Neural cell (in vitro differentiated cells): ENCODE measurements around the gene C1orf74. TPM values are rescaled to one million over a fixed set of nuclear protein-coding genes. Genes with fewer than 3 reads are reported as not detected.

Experiments
- H2AFZ ChIP-seq: fragments of 200-600, 300-800 bp; sonication (generic), shearing (Covaris generic); 2 replicates; pipeline ENCODE4 v1.6.0; 2014; ENCODE audit warnings: low read depth, mild to moderate bottlenecking, antibody characterized with exemption, low read length, moderate library complexity
- H3F3A ChIP-seq: fragments of 200-600 bp; shearing (Covaris generic); 2 replicates; pipeline ENCODE4 v1.6.1; 2016; ENCODE audit warnings: mild to moderate bottlenecking, moderate library complexity, mixed read lengths, antibody characterized with exemption, low read length; ENCODE audit not compliant: insufficient read depth, poor library complexity, severe bottlenecking
- H3K27ac ChIP-seq: fragments of 200-600, 300-800 bp; sonication (generic), shearing (Covaris generic); 2 replicates; pipeline ENCODE4 v1.5.1; 2014; ENCODE audit warnings: mild to moderate bottlenecking, low read length, moderate library complexity
- H3K27me3 ChIP-seq: fragments of 300-800, 200-600 bp; sonication (generic), shearing (Covaris generic); 2 replicates; pipeline ENCODE4 v1.6.0; 2014; ENCODE audit warnings: mild to moderate bottlenecking, low read depth, low read length, moderate library complexity; ENCODE audit not compliant: insufficient read depth
- H3K36me3 ChIP-seq: fragments of 300-800, 200-600 bp; sonication (generic), shearing (Covaris generic); 2 replicates; pipeline ENCODE4 v1.5.1; 2014; ENCODE audit warnings: mild to moderate bottlenecking, antibody characterized with exemption, low read length, moderate library complexity; ENCODE audit not compliant: insufficient read depth
- H3K4me2 ChIP-seq: fragments of 300-800, 200-600 bp; sonication (generic), shearing (Covaris generic); 2 replicates; pipeline ENCODE4 v1.6.0; 2014; ENCODE audit warnings: mild to moderate bottlenecking, low read length
- H3K4me3 ChIP-seq: fragments of 300-800, 200-600 bp; sonication (generic), shearing (Covaris generic); 2 replicates; pipeline ENCODE4 v1.5.1; 2014; ENCODE audit warnings: mild to moderate bottlenecking, low read length, moderate library complexity
- H3K79me2 ChIP-seq: fragments of 200-600 bp; shearing (Covaris generic); replicated peaks from 2 replicates; pipeline ENCODE4 v1.6.0; 2014; ENCODE audit warnings: mild to moderate bottlenecking, low read length, moderate library complexity; ENCODE audit not compliant: insufficient read depth
- H3K9ac ChIP-seq: fragments of 300-800, 200-600 bp; sonication (generic), shearing (Covaris generic); 2 replicates; pipeline ENCODE4 v1.6.1; 2016; ENCODE audit warnings: mild to moderate bottlenecking, low read length, mixed read lengths
- H3K9me2 ChIP-seq: fragments of 200-600 bp; shearing (Covaris generic); 2 replicates; pipeline ENCODE4 v1.6.1; 2016; ENCODE audit warnings: mild to moderate bottlenecking, low read length, mixed read lengths; ENCODE audit not compliant: insufficient read depth
- H3K9me3 ChIP-seq: fragments of 200-600, 300-800 bp; sonication (generic), shearing (Covaris generic); 2 replicates; pipeline ENCODE4 v1.6.1; 2016; ENCODE audit warnings: mild to moderate bottlenecking, mixed run types, low read length, moderate library complexity, mixed read lengths
- H4K20me1 ChIP-seq: fragments of 200-600 bp; shearing (Covaris generic); 2 replicates; pipeline ENCODE4 v1.6.1; 2016; ENCODE audit warnings: mild to moderate bottlenecking, mixed run types; ENCODE audit not compliant: insufficient read depth
- EP300 ChIP-seq: fragments of 450-650 bp; conservative IDR thresholded peaks from 2 replicates; pipeline ENCODE4 v1.6.1; 2014; ENCODE audit warnings: antibody characterized with exemption, mild to moderate bottlenecking, moderate library complexity; ENCODE audit not compliant: poor library complexity, severe bottlenecking
- EZH2 ChIP-seq: fragments of 200-600, 300-800 bp; shearing (Covaris generic), sonication (generic); IDR thresholded peaks from 2 replicates; pipeline ENCODE4 v1.6.1; 2014; ENCODE audit warnings: antibody characterized with exemption, low read length, borderline replicate concordance, mild to moderate bottlenecking; ENCODE audit not compliant: insufficient read depth, poor library complexity, severe bottlenecking
- MXI1 ChIP-seq: fragments of 450-650 bp; conservative IDR thresholded peaks from 2 replicates; pipeline ENCODE4 v1.6.1; 2014; ENCODE audit warnings: antibody characterized with exemption, mild to moderate bottlenecking; ENCODE audit not compliant: poor library complexity, severe bottlenecking
- POLR2AphosphoS5 ChIP-seq: IDR thresholded peaks from 2 replicates; pipeline ENCODE4 v1.6.1; 2012
- RAD21 ChIP-seq: fragments of 450-650 bp; conservative IDR thresholded peaks from 2 replicates; pipeline ENCODE4 v1.6.1; 2014; ENCODE audit warnings: antibody characterized with exemption, mild to moderate bottlenecking, moderate library complexity
- SMC3 ChIP-seq: fragments of 450-650 bp; conservative IDR thresholded peaks from 2 replicates; pipeline ENCODE4 v1.6.1; 2014; ENCODE audit warnings: antibody characterized with exemption, mild to moderate bottlenecking, moderate library complexity; ENCODE audit not compliant: poor library complexity
- TAF1 ChIP-seq: IDR thresholded peaks from 2 replicates; pipeline ENCODE4 v1.6.1; 2012; ENCODE audit warnings: low read depth
- polyA plus RNA-seq: library from polyadenylated mRNA; depleted of rRNA; stranded (reverse); fragments of >200 nt; gene quantifications from 2 replicates; pipeline ENCODE4 v1.2.3, GENCODE V29; 2014
- TF ChIP-seq, protein P1 (sequence below): IDR thresholded peaks from 2 replicates; pipeline ENCODE4 v1.6.1; 2012; ENCODE audit warnings: borderline replicate concordance
- TF ChIP-seq, protein P2 (sequence below): fragments of 450-650 bp; IDR thresholded peaks from 2 replicates; pipeline ENCODE4 v1.5.1; 2014; ENCODE audit warnings: antibody characterized with exemption, mild to moderate bottlenecking, moderate library complexity; ENCODE audit not compliant: poor library complexity, severe bottlenecking

C1orf74 gene
- polyA plus RNA-seq, 1 donor from 2014 or later, result 1.4 TPM

DNA sequence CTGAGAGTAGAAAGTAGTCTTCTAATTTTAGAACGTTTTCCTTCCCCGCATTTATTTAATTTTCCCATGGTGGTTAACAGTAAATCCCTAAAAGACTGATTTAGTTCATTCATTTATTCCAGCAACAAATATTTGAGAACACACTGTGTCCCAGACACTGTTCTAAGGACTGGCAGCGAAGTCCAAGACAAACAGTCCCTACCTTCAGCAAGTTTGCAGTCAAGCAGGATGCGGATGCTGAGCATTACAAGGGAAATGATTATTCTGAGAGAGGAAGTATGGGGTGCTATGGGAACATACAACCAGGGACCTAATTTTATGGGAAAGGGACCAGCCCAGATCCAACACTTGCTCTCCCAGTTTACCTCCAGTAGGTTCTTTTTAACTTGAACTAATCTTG, 1.2 kb upstream of the C1orf74 start:
- Histone ChIP-seq H3K27ac (no peak overlapping the region), H3K27me3 (peaks cover 8% of the 10 kb centered on the region), H3K9ac (no peak overlapping the region), H3K9me3 (no peaks in the 10 kb centered on the region), H3K9me2 (no peaks in the 10 kb centered on the region), H3K36me3 (no peaks in the 10 kb centered on the region), H3K4me2 (no peak overlapping the region), H4K20me1 (no peaks in the 10 kb centered on the region), H3K79me2 (no peaks in the 10 kb centered on the region), H2AFZ (no peak overlapping the region), H3K4me3 (no peak overlapping the region), H3F3A (no peaks in the 10 kb centered on the region)
- TF ChIP-seq, protein P1, sequence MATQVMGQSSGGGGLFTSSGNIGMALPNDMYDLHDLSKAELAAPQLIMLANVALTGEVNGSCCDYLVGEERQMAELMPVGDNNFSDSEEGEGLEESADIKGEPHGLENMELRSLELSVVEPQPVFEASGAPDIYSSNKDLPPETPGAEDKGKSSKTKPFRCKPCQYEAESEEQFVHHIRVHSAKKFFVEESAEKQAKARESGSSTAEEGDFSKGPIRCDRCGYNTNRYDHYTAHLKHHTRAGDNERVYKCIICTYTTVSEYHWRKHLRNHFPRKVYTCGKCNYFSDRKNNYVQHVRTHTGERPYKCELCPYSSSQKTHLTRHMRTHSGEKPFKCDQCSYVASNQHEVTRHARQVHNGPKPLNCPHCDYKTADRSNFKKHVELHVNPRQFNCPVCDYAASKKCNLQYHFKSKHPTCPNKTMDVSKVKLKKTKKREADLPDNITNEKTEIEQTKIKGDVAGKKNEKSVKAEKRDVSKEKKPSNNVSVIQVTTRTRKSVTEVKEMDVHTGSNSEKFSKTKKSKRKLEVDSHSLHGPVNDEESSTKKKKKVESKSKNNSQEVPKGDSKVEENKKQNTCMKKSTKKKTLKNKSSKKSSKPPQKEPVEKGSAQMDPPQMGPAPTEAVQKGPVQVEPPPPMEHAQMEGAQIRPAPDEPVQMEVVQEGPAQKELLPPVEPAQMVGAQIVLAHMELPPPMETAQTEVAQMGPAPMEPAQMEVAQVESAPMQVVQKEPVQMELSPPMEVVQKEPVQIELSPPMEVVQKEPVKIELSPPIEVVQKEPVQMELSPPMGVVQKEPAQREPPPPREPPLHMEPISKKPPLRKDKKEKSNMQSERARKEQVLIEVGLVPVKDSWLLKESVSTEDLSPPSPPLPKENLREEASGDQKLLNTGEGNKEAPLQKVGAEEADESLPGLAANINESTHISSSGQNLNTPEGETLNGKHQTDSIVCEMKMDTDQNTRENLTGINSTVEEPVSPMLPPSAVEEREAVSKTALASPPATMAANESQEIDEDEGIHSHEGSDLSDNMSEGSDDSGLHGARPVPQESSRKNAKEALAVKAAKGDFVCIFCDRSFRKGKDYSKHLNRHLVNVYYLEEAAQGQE, result no peak
- no peak for TF ChIP-seq SMC3
- TF ChIP-seq, protein P2, sequence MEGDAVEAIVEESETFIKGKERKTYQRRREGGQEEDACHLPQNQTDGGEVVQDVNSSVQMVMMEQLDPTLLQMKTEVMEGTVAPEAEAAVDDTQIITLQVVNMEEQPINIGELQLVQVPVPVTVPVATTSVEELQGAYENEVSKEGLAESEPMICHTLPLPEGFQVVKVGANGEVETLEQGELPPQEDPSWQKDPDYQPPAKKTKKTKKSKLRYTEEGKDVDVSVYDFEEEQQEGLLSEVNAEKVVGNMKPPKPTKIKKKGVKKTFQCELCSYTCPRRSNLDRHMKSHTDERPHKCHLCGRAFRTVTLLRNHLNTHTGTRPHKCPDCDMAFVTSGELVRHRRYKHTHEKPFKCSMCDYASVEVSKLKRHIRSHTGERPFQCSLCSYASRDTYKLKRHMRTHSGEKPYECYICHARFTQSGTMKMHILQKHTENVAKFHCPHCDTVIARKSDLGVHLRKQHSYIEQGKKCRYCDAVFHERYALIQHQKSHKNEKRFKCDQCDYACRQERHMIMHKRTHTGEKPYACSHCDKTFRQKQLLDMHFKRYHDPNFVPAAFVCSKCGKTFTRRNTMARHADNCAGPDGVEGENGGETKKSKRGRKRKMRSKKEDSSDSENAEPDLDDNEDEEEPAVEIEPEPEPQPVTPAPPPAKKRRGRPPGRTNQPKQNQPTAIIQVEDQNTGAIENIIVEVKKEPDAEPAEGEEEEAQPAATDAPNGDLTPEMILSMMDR, result no peak
- TF ChIP-seq EP300, result no peak
- TF ChIP-seq RAD21, result no peak
- TF ChIP-seq TAF1, result no peak

DNA sequence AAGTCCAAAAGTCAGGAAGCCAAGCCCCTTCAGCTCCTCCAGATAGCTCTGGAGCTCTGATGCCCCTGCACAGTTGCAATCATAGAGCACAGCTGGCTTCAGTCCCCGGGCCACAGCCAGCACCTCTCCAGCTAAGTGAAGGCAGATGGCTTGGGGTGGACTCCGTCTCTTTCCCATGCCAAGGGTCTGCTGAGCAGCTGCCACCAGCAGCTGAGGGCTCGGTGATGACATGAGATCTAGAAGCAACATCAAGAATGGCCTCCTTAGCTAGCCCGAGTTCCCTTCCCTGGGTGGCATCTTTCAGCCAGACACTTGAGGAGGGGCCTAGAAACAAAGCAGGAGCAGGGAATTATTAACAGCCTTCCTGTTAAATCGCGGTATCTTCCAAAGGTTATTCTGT, 973 bp downstream of the C1orf74 start:
- H3K27ac ChIP-seq, result no peak overlapping the region
- H3K9me2 ChIP-seq, result no peaks in the 10 kb centered on the region
- H3K27me3 ChIP-seq, result no peaks in the 10 kb centered on the region
- H3K4me2 ChIP-seq, result peak overlapping the region; percentile 75
- H3K9ac ChIP-seq, result no peak overlapping the region
- H3K9me3 ChIP-seq, result no peaks in the 10 kb centered on the region
- H3F3A ChIP-seq, result no peaks in the 10 kb centered on the region
- no peaks in the 10 kb centered on the region for H3K36me3 ChIP-seq
- H3K4me3 ChIP-seq, result peak overlapping the region; percentile 79
- no peak overlapping the region for H2AFZ ChIP-seq
- TF ChIP-seq, protein P2, result no peak
- TF ChIP-seq MXI1 (no peak), EP300 (no peak), TAF1 (no peak), POLR2AphosphoS5 (no peak), RAD21 (no peak), SMC3 (no peak), EZH2 (no peak)
- TF ChIP-seq, protein P1, result no peak
- H4K20me1 ChIP-seq, result no peaks in the 10 kb centered on the region
- no peaks in the 10 kb centered on the region for H3K79me2 ChIP-seq
